GM18520 (cell line): ENCODE data around the gene ADGRD2.

ENCODE experiments used
- ATAC-seq: cut with Tn5 transposase; IDR thresholded peaks from one replicate; pipeline ENCODE4 v1.9.1; 2021; ENCODE audit not compliant: unreplicated experiment

The ADGRD2 gene

GRCh38 chr9:124457079-124457886, 7.0 kb downstream of the ADGRD2 start:
- no peak for ATAC-seq

GRCh38 chr9:124457887-124458431, 7.7 kb downstream of the ADGRD2 start:
- no peak for ATAC-seq

- no peak for ATAC-seq
Observed at GRCh38 chr9:124458441-124458840, 8.2 kb downstream of the ADGRD2 start.

- no peak for ATAC-seq
Observed at GRCh38 chr9:124462739-124463138, 12.5 kb downstream of the ADGRD2 start.

GRCh38 chr9:124465736-124466135, 15.5 kb downstream of the ADGRD2 start:
- no peak for ATAC-seq

GRCh38 chr9:124467410-124468060, 17.3 kb downstream of the ADGRD2 start:
- ATAC-seq = no peak

- no peak for ATAC-seq
Observed at GRCh38 chr9:124468061-124468740, 17.9 kb downstream of the ADGRD2 start.

GRCh38 chr9:124469011-124469832, 19.0 kb downstream of the ADGRD2 start:
- ATAC-seq = no peak

GRCh38 chr9:124470306-124470705, 20.1 kb downstream of the ADGRD2 start:
- ATAC-seq = no peak

- no peak for ATAC-seq
Observed at GRCh38 chr9:124470726-124471125, 20.5 kb downstream of the ADGRD2 start.

GRCh38 chr9:124471761-124472160, 21.5 kb downstream of the ADGRD2 start:
- ATAC-seq = no peak

- no peak for ATAC-seq
Observed at GRCh38 chr9:124472770-124473169, 22.5 kb downstream of the ADGRD2 start.

- ATAC-seq = no peak
Observed at GRCh38 chr9:124473310-124473709, 23.1 kb downstream of the ADGRD2 start.

GRCh38 chr9:124474151-124474550, 23.9 kb downstream of the ADGRD2 start:
- ATAC-seq = no peak

GRCh38 chr9:124475158-124475867, 25.1 kb downstream of the ADGRD2 start:
- ATAC-seq = no peak

GRCh38 chr9:124475868-124476690, 25.8 kb downstream of the ADGRD2 start:
- no peak for ATAC-seq

- ATAC-seq = no peak
Observed at GRCh38 chr9:124477211-124477647, 27.0 kb downstream of the ADGRD2 start.

- ATAC-seq = no peak
Observed at GRCh38 chr9:124477648-124478285, 27.5 kb downstream of the ADGRD2 start.

GRCh38 chr9:124478354-124478753, 28.1 kb downstream of the ADGRD2 start:
- ATAC-seq = no peak
